ENCODE results near the gene RNF7. TPM values are rescaled to one million over a fixed set of nuclear protein-coding genes. Genes with fewer than 3 reads are reported as not detected.
"Not testable (repeated sequence)": the region's sequence is repeated elsewhere in the genome, so short reads cannot be mapped to it uniquely, and the experiment has no call there.

The RNF7 gene
- total RNA-seq, 1 experiment from 2014 or later, result 136 TPM

DNA sequence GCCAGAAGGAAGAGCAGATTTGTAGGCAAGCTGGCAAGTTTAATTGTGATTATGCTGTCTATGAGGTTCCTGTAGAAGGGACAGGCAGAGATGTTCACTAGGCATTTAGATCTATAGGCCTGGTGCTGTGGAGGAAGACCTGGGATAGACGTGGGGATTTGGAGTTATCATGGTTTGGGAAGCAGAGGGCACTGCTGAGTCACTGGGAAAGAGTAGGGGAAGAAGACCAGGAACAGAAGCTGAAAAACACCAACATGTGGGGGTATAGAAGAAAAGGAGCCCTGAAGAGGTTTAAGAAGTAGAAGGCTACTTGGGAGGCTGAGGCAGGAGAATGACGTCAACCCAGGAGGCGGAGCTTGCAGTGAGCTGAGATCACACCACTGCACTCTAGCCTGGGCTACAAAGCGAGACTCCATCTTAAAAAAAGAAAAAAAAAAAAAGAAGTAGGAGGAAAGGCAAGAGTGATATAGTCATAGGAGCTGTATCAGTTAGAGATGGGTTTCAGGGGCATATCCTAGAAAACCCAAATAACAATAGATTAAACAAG lies 44.4 kb downstream of the RNF7 start:
- DNase-seq (ENCODE audit: low read depth), result peak; percentile 28

DNA sequence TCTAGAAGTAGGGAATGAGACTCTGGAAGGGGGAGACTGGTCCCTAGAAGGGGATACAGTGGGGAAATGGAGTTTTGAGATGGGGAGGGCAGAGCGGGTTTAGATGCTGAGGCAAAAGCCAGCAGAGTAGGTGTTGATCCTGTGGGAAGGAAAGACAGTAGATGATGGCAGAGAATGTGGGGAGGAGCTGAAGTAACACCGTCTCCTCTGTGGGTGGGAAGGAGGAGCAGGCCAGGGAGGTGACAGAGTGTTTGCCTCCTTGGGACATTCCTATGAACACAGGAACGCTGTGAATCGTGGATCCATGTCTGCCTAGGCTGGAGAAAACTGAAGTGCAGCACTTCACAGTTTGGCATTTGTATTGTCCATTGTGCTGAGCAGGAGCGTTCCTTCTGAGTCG lies 45.5 kb downstream of the RNF7 start:
- no peak for DNase-seq (ENCODE audit: low read depth)

DNA sequence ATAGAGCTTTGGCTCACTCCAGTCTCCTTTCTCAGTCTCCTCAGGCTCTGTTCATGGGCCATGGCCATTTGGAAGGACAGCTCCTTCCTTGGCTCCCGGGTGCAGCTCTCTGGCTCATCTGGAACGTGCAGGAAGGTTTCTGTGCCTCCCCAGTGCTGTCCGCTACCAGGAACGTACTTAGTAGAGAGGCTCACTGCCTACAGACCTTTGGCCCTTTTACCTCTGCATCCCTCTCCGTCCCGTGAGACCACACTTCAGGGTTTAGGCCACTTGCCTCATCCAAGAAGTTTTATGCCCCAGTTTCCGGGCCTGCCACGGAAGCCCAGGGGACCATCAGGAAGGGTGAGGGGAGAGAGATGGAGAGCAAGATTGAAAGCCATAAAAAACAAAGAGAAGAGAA lies 46.0 kb downstream of the RNF7 start:
- no peak for DNase-seq (ENCODE audit: low read depth)

DNA sequence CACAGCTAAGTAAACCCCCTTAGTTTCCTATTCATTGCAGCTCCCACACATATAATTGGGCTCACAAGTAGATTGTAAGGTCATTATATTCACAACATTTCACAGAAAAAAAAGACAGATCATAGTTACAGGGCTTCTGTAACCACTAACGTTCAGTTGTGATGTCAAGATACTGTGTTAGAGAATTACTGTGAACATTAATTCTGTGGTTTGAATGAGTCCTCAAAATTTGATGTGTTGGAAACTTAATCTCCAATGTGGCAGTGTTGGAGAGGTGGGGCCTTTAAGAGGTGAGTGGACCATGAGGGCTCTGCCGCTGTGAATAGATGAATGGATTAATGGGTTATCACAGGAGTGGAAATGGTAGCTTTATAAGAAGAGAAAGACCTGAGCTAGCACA lies 46.4 kb downstream of the RNF7 start:
- no peak for DNase-seq (ENCODE audit: low read depth)

DNA sequence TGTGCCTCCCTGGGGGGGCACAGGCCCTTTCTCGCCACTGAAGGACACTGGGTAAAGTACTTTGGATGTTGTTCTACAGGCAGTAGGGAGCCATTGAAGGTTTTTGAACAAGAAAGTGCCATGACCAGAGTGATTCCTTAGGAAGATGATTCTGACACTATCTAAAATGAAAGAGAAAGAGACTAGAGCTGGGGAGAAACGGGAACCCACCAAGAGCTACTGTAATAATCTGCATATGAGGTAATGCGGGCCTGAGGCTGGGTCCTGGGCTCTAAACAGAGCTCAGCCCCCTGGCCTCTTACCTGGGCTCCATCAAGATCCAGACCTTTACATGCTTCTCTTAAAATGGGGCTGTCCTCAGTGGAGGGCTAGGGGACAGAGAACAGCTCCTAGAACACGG lies 50.1 kb downstream of the RNF7 start:
- no peak for DNase-seq (ENCODE audit: low read depth)

DNA sequence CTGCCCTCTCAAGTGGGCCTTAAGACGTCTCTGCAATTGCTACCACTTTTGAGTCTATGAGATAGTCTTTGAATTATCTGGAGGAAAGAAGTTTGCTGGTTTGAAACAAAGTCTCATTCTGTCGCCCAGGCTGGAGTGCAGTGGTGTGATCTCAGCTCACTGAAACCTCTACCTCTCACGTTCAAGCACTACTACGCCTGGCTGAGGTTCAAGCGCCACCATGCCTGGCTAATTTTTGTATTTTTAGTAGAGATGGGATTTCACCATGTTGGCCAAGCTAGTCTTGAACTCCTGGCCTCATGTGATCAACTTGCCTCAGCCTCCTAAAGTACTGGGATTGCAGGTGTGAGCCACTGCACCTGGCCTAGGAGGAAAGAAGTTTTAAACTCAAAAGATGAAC lies 50.7 kb downstream of the RNF7 start:
- DNase-seq (ENCODE audit: low read depth), result not testable (repeated sequence)

DNA sequence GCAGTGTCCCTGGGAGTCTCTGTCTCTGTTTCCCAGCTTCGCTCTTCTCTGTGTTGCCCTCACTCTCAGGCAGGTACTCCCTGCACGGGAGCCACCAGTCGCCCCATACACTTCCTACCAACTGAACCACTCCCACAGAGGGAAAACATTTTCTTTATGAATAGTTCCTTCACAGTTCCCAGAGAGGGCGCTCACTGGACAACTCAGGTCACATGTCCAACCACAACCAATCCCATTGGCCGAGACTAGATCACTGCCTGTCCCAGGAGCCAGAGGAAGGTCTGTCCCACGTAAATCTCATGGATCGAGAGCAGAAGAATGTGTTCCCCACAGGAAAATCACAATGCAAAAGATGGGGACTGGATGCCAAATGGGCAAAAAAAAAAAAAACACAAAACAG lies 51.2 kb downstream of the RNF7 start:
- DNase-seq (ENCODE audit: low read depth), result peak; percentile 33

DNA sequence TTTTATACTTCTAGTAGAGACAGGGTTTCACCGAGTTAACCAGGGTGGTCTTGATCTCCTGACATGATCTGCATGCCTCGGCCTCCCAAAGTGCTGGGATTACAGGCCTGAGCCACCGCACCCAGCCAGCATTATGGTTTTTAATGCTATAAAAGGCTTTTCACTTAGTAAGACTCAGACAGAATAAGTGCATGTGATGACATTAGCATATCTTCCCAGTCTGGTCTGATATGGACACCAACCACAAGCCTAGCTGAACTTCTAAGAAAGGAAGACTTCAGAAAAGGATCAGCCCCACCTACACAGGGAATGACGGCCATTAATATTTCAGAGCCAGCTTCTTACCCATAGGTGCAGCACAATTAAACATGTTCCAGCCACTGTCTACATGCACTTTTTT lies 52.1 kb downstream of the RNF7 start:
- DNase-seq (ENCODE audit: low read depth), result no peak

DNA sequence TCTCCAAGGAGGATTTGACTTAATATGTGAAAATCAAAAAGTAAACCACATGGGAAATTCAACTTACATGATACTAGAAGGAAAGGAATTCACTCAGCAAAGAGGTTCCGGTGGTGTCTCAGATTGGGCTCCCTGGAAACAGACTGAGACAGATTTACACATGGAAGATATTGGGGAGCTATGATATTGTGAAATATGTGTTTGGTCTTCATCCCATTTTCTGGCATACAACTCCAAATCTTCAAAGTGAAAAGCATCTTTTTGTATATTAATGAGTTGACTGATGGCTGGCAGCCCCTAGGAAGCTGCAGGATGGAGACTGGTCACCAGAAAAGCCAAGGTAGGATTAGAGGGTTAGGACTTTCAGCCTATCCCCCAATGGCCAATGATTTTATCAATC lies 54.4 kb downstream of the RNF7 start:
- DNase-seq (ENCODE audit: low read depth), result no peak

DNA sequence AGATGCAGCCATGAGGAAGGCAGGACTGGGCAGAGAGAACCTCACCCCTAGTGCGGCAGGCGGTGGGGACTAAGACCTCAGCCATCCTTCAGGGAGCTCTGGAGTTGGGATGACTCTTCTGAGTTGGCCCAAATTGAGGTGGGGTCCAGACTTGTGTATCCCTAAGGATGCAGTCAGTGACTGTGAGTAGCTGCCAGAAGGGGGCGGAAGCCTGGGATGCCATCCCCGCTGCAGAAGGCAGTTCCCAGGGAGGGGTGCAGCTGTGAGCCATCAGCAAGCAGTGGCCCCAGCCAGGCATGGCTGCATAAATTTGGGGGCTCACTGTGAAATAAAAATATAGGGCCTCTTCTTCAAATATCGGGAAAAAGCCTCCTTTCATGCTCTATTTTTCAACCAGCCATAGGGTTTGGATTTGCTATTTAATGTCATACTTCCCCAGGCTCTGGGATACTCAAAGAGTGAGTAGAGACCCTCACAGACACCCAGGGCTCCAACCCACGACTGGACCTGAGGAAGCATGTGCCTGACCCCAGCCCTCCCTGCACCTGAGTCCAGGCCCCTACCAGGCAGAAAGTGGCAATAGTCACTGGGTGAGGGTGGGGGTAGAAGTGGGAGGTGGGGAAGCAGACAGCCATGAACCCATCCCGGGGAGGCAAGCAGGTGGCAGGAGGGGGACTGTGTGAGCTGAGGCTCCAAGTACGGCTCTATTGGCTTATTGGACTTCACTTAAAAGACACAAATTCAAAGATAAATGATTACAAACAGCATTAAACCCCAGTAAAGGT lies 55.6 kb downstream of the RNF7 start:
- no peak for DNase-seq (ENCODE audit: low read depth)

DNA sequence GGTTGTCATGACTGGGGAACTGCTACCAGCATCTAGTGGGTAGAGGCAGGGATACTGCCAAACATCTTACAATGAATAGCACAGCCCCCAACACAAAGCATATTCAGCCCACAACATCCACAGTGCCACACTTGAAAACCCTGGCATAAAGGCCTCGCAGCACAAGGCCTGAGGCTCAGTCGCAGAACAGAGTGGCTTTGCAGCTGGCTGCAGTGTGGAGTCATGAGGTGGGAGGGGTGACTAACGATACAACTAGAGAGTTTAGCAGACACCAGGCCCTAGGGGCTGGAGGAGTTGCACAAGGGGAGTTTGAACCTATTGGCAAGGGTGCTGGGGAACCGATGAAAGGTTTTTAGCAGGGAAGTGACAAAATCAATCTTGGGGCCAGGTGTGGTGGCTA lies 57.2 kb downstream of the RNF7 start:
- no peak for DNase-seq (ENCODE audit: low read depth)

DNA sequence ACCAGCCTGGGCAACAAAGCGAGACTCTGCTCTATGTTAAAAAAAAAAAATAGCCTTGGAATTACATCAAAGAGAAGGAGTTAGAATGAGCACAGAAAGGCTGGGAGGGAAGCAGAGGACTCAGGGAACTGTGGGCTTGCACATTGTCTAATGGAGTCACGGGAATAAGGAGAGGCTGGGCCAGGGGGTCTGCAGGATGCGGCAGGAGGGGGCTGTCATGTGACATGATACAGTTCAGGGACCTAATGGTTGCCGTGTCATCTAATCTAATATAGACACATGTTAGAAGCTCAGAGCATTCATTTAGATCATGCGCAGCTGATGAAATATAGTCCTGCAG lies 57.6 kb downstream of the RNF7 start:
- DNase-seq (ENCODE audit: low read depth), result no peak

DNA sequence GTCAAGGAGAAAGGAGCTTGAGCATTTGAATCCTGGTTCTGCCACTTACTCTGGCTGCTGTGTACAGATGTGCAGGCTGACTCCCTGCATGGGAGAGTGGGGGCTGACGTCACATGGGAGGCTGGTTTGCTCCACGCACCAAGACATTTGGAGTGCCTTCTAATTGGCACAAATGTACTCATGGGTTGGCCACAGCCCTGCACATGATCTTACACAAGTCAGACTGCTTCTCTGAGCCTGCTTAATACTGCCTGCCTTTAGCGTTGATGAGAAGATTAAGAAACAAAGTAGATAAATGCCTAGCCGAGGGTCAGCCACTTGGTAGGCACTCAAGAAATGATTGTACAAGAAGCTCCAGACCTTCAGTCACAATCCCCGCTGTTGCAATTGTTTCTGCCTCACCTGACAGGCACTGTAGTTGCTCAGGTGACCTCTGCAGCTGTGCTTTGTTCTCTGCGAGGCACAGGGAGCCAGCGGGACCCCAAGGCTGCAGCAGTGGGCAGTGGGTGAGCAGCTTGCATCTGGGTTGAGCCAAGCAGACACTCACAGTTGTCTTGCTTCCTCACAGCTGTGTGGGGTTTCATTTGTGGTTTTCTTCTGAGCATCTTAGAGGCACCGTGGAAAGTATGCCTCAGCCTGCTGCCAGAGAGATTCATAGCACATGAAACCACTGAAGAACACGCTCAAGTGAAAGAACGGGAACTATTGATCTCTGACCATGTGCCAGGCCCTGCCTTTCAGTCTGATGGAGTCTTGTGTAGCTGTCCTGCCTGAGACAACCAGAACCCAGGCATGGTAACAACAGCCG lies 58.2 kb downstream of the RNF7 start:
- no peak for DNase-seq (ENCODE audit: low read depth)

Other genes with a start within 250 kb of the RNF7 start
- gene GRK7, start 25.1 kb downstream of the RNF7 start, total RNA-seq (2014; rRNA removed; shearing (Covaris generic)), result not detected in 2 replicates
- gene ATP1B3, start 138.3 kb downstream of the RNF7 start, total RNA-seq (2014; rRNA removed; shearing (Covaris generic)), result 141 and 205 TPM in 2 replicates